Measurements from ENCODE around the gene PGA5.

DNA sequence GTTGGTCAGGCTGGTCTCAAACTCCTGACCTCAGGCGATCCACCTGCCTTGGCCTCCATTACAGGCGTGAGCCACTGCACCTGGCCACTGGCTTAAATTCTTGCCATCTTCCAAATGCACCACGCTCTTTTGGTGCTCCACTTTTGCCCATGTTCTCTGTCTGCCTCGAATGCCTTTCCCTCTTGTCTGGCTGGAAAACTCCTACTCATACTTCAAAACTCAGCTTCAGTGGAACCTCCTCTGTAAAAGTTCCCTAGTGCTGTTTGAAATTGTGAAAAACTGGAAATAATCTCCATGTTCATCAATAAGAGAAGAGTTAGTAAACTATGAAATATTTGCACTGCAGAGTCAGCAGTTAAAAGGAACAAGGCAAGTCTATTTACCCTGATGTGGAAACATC, 42.6 kb downstream of the PGA5 start:
- TF ChIP-seq CTCF (IDR thresholded peaks at IDR 0.05) (no peak), ZFX (IDR thresholded peaks at IDR 0.05; ENCODE audit: borderline replicate concordance) (no peak)

All from 22Rv1 (cell line).